GM12878 (cell line): ENCODE data around the gene CHEK1. TPM values are rescaled to one million over a fixed set of nuclear protein-coding genes. Genes with fewer than 3 reads are reported as not detected.

Source experiments
- ATAC-seq: fragments of 200-7000 bp; cut with Tn5 transposase; 3 replicates; pipeline ENCODE4 v1.9.1; 2020; ENCODE audit warnings: mild to moderate bottlenecking, moderate library complexity
- BruUV-seq: library from RNA; stranded (reverse); fragments of 400-500 nt; replicated peaks from 2 replicates; lab custom pipeline; 2021; lab: Mats Ljungman, UMichigan
- CTCF ChIA-PET: fragments of 300-600 bp; sonication (Branson Sonifier 250); formaldehyde crosslinking; extraction: SDS; loops from one replicate; lab custom pipeline; 2021; ENCODE audit warnings: inconsistent platforms; lab: Yijun Ruan, JAX
- POLR2A ChIA-PET: fragments of 350-600 bp; formaldehyde crosslinking; extraction: SDS; loops from one replicate; lab custom pipeline; 2021; ENCODE audit warnings: inconsistent platforms; lab: Charles Lee
- RAD21 ChIA-PET: fragments of 300-600 bp; sonication (Branson Sonifier 250); formaldehyde crosslinking; loops from one replicate; lab custom pipeline; 2023; ENCODE audit warnings: antibody characterized with exemption; ENCODE audit not compliant: unreplicated experiment; lab: Charles Lee
- SMC1A ChIA-PET: fragments of 300-600 bp; sonication (Branson Sonifier 250); formaldehyde crosslinking; loops from one replicate; lab custom pipeline; 2023; ENCODE audit not compliant: unreplicated experiment, uncharacterized antibody; lab: Charles Lee
- DNase-seq: peaks from one replicate; pipeline ENCODE4 v3.0.0-alpha.2; 2011; ENCODE audit warnings: low read depth, low spot score
- FAIRE-seq: peaks from 3 replicates; lab custom pipeline; 2011; peaks lifted over from hg19 to GRCh38; lab: Jason Lieb, UNC
- H2AFZ ChIP-seq: 2 replicates; pipeline ENCODE4 v1.6.0; 2011; ENCODE audit warnings: low read depth, low read length, control low read depth; ENCODE audit not compliant: control insufficient read depth
- H3K27ac ChIP-seq: 2 replicates; pipeline ENCODE4 v1.5.1; 2011; ENCODE audit warnings: control low read depth; ENCODE audit not compliant: control insufficient read depth, insufficient read depth
- H3K27me3 ChIP-seq, 2 experiments: replicated peaks in 1 of 2; 2 replicates each; pipeline versions ENCODE4 v1.6.0 to v1.6.1; 2011; ENCODE audit warnings: low read length in 1 of 2; ENCODE audit not compliant: control insufficient read depth in 2 of 2, insufficient read depth in 2 of 2
- H3K36me3 ChIP-seq, 2 experiments: 2 replicates each; pipeline ENCODE4 v1.5.1; 2011; ENCODE audit warnings: low read length in 1 of 2; ENCODE audit not compliant: control insufficient read depth in 2 of 2, insufficient read depth in 2 of 2
- H3K4me1 ChIP-seq: 2 replicates; pipeline ENCODE4 v1.6.1; 2011; ENCODE audit warnings: mild to moderate bottlenecking, low read length, moderate library complexity, mixed read lengths; ENCODE audit not compliant: control insufficient read depth, insufficient read depth
- H3K4me2 ChIP-seq: 2 replicates; pipeline ENCODE4 v1.6.0; 2011; ENCODE audit warnings: control low read depth; ENCODE audit not compliant: control insufficient read depth, insufficient read depth
- H3K4me3 ChIP-seq: fragments of 200-600 bp; sonication (generic); 2 replicates; pipeline ENCODE4 v1.5.1; 2016
- H3K79me2 ChIP-seq: 2 replicates; pipeline ENCODE4 v1.6.0; 2011; ENCODE audit warnings: low read length; ENCODE audit not compliant: control insufficient read depth, insufficient read depth
- H3K9ac ChIP-seq: 2 replicates; pipeline ENCODE4 v1.8.0; 2011; ENCODE audit warnings: low read length, control low read depth, mixed read lengths; ENCODE audit not compliant: control insufficient read depth, insufficient read depth
- H3K9me3 ChIP-seq: replicated peaks from 3 replicates; pipeline ENCODE4 v1.5.1; 2011; ENCODE audit warnings: mild to moderate bottlenecking, low read length; ENCODE audit not compliant: control insufficient read depth, insufficient read depth
- H4K20me1 ChIP-seq: 2 replicates; pipeline ENCODE4 v1.6.0; 2011; ENCODE audit not compliant: control insufficient read depth, insufficient read depth
- BMI1 ChIP-seq: fragments of 450-650 bp; IDR thresholded peaks from 2 replicates; pipeline ENCODE4 v1.6.1; 2016; ENCODE audit warnings: mild to moderate bottlenecking, moderate library complexity, borderline replicate concordance
- FOXK2 ChIP-seq: fragments of 450-650 bp; IDR thresholded peaks from 2 replicates; pipeline ENCODE4 v1.6.1; 2017; ENCODE audit warnings: mild to moderate bottlenecking, moderate library complexity
- MTA3 ChIP-seq: IDR thresholded peaks from 2 replicates; pipeline ENCODE4 v1.6.1; 2012; ENCODE audit warnings: low read length, inconsistent platforms, borderline replicate concordance
- NFYB ChIP-seq: IDR thresholded peaks from 2 replicates; pipeline ENCODE4 v1.6.1; 2011; ENCODE audit warnings: low read depth, mild to moderate bottlenecking, low read length, improper control_type of control experiment, moderate library complexity; ENCODE audit not compliant: insufficient read depth
- NR2C1 ChIP-seq: fragments of 450-650 bp; IDR thresholded peaks from 2 replicates; pipeline ENCODE4 v1.6.1; 2017; ENCODE audit warnings: antibody characterized with exemption, mild to moderate bottlenecking, moderate library complexity
- RAD51 ChIP-seq: fragments of 450-650 bp; IDR thresholded peaks from 2 replicates; pipeline ENCODE4 v1.6.1; 2016; ENCODE audit warnings: moderate library complexity, mild to moderate bottlenecking, inconsistent platforms
- SMC3 ChIP-seq: IDR thresholded peaks from 2 replicates; pipeline ENCODE4 v1.6.1; 2011; ENCODE audit warnings: low read length, improper control_type of control experiment, borderline replicate concordance
- SPI1 ChIP-seq: IDR thresholded peaks from 2 replicates; pipeline ENCODE4 v1.6.1; 2011; ENCODE audit warnings: low read depth, mild to moderate bottlenecking, low read length, moderate library complexity, borderline replicate concordance; ENCODE audit not compliant: insufficient read depth
- WRNIP1 ChIP-seq: IDR thresholded peaks from 2 replicates; pipeline ENCODE4 v1.6.1; 2011; ENCODE audit warnings: low read depth, low read length, improper control_type of control experiment, borderline replicate concordance
- ZBTB11 ChIP-seq: fragments of 450-650 bp; formaldehyde crosslinking; IDR thresholded peaks from 2 replicates; pipeline ENCODE4 v1.5.0; 2022; ENCODE audit warnings: mild to moderate bottlenecking, missing genetic modification characterization
- ZNF384 ChIP-seq: IDR thresholded peaks from 2 replicates; pipeline ENCODE4 v1.6.1; 2012; ENCODE audit warnings: low read depth, mild to moderate bottlenecking, low read length, improper control_type of control experiment, borderline replicate concordance
- WGBS: methylation state at CpG from one replicate; pipeline ENCODE4 v1.1.6; 2016; ENCODE audit warnings: low lambda C conversion rate; ENCODE audit not compliant: insufficient replicate concordance, insufficient coverage; ENCODE audit errors: missing lambda C conversion rate; 5-methylcytosine and 5-hydroxymethylcytosine counted together
- in situ Hi-C: fragments of 300-500 bp; cut with MboI; formaldehyde crosslinking; loops from 9 replicates; pipeline ENCODE4 v1.14.3; 2018; ENCODE audit warnings: mixed read lengths
- intact Hi-C: fragments of 100-400 bp; cut with micrococcal nuclease; formaldehyde crosslinking; loops from one replicate; pipeline ENCODE4 v1.14.2; 2022; ENCODE audit not compliant: unreplicated experiment
- polyA plus RNA-seq, 11 experiments: library from polyadenylated mRNA; depleted of rRNA in 4 of 11; unstranded in 6 of 11; stranded (reverse) in 5 of 11; fragments of >200 nt; fragmentation: Nextera tagmentation in 4 of 11; fragmentation: Illumina TruSeq in 1 of 11; extraction: Ambion mirVana in 4 of 11; extraction: Trizol in 1 of 11; gene quantifications; 1 replicate in 1 of 11; 2 replicates in 10 of 11; pipeline versions ENCODE4 v1.2.1 to v1.2.3, GENCODE V29; 2011 to 2016; ENCODE audit warnings: inconsistent platforms in 2 of 11, missing spikeins in 2 of 11, low read depth in 1 of 11
- total RNA-seq, 4 experiments: library from RNA; depleted of rRNA in 3 of 4; stranded (reverse); fragments of >200 nt in 3 of 4; fragmentation: Illumina TruSeq in 1 of 4; extraction: Trizol in 1 of 4; gene quantifications; 2 replicates each; pipeline versions ENCODE4 v1.2.1 to v1.2.3, GENCODE V29; 2013 to 2021

CHEK1 gene
- total and polyA plus RNA-seq, 10 of the 15 experiments (the other 5 are each of a cell fraction or from before 2014, with no cell fraction given), result 42.1 to 72.9 (median 65.6) TPM

- TF ChIP-seq BMI1 (no peak), NFYB (0 out of 2 replicates have a peak, but pooled peaks have one; percentile 16)
- FAIRE-seq, result no peak
- Histone ChIP-seq H3K9me3 (no peaks in the 10 kb centered on the region), H3K4me3 (peak overlapping the region; percentile 85), H3K36me3 (peaks cover 0 to 3% of the 10 kb centered on the region in 2 experiments; a peak in 2 of 4 replicates), H3K9ac (peak overlapping the region; percentile 92), H3K4me1 (no peaks in the 10 kb centered on the region; the same call in 1 of the 2 replicates), H3K79me2 (peaks cover 56% of the 10 kb centered on the region), H3K27me3 (no peaks in the 10 kb centered on the region), H3K4me2 (peak overlapping the region; percentile 82), H2AFZ (peak overlapping the region; percentile 84), H3K27ac (peak overlapping the region; percentile 82), H4K20me1 (no peaks in the 10 kb centered on the region)
- ChIA-PET SMC1A (interaction anchor here (0.9 to 2.2 kb wide), 11 partner anchors 10 to 170 kb away, joined by 3 to 15 read pairs (median 4); partner anchors contain the start of genes CHEK1 and EI24), CTCF (interaction anchor here (0.8 to 5.3 kb wide), 6 partner anchors 24 to 170 kb away, joined by 3 to 33 read pairs (median 4); partner anchors contain the start of genes CHEK1 and EI24), POLR2A (interaction anchor here (0.5 to 6.0 kb wide), 11 partner anchors 11 to 678 kb away, joined by 3 to 90 read pairs (median 3); partner anchors contain the start of genes CHEK1, EI24, FEZ1 and HYLS1), RAD21 (interaction anchor here (0.6 to 3.0 kb wide), 7 partner anchors 23 to 101 kb away, joined by 3 to 19 read pairs (median 5); partner anchors contain the start of genes CHEK1 and EI24)
- BruUV-seq, result TSS peak; percentile 87
- DNase-seq, result no peak
- ATAC-seq, result peak; percentile 8
- intact Hi-C loops (loop anchor here (2.0 to 5.0 kb wide), 4 partner anchors 32 to 294 kb away; partner anchors contain the start of genes CHEK1 and HYLS1), in situ Hi-C loops (no loop called here)
- WGBS, result under 1% methylated on average over 18 of the region's 18 CpGs
Observed at GRCh38 chr11:125593114-125593820, 31.7 kb upstream of the CHEK1 start.

GRCh38 chr11:125594958-125595357, 30.0 kb upstream of the CHEK1 start:
- DNase-seq (no peak), FAIRE-seq (no peak), ATAC-seq (no peak)
- WGBS, result 18% methylated on average over 3 of the region's 3 CpGs
- Histone ChIP-seq H3K9me3 (no peaks in the 10 kb centered on the region), H3K36me3 (peaks cover 0 to 6% of the 10 kb centered on the region in 2 experiments; a peak in 2 of 4 replicates), H3K4me1 (no peaks in the 10 kb centered on the region; the same call in 1 of the 2 replicates), H2AFZ (no peak overlapping the region), H3K4me2 (peak overlapping the region; percentile 82), H3K79me2 (peaks cover 58% of the 10 kb centered on the region), H4K20me1 (no peaks in the 10 kb centered on the region), H3K27ac (no peak overlapping the region), H3K9ac (peak overlapping the region; percentile 2; the same call in 1 of the 2 replicates), H3K4me3 (peak overlapping the region; percentile 85), H3K27me3 (no peaks in the 10 kb centered on the region)
- SMC1A ChIA-PET, result no interaction called here
- BruUV-seq, result no TSS peak
- intact Hi-C loops, result loop anchor here (5.0 kb wide), 2 partner anchors 103 to 292 kb away; partner anchors contain the start of gene HYLS1
- in situ Hi-C loops, result no loop called here
- CTCF ChIA-PET, result interaction anchor here (5.3 kb wide), 1 partner anchor 26 kb away, joined by 33 read pairs; the partner anchor contains the start of gene EI24
- POLR2A ChIA-PET, result interaction anchor here (0.7 to 1.5 kb wide), 2 partner anchors 25 to 293 kb away, joined by 3 to 6 read pairs; partner anchors contain the start of genes EI24 and HYLS1
- RAD21 ChIA-PET, result no interaction called here
- TF ChIP-seq ZNF384 (0 out of 2 replicates have a peak, but pooled peaks have one; percentile 31), SPI1 (peak; percentile 57; the same call in 1 of the 2 replicates), MTA3 (no peak), SMC3 (no peak), FOXK2 (no peak), RAD51 (no peak), WRNIP1 (no peak), ZBTB11 (CRISPR knock-in tag) (no peak), NR2C1 (no peak)
